ENCODE measurements around the gene PCGF5. TPM values are rescaled to one million over a fixed set of nuclear protein-coding genes. Genes with fewer than 3 reads are reported as not detected.
"Not testable (repeated sequence)": the region's sequence is repeated elsewhere in the genome, so short reads cannot be mapped to it uniquely, and the experiment has no call there.

PCGF5 gene
- total and polyA plus RNA-seq, 2 experiments from 2014 or later = 7.7 to 8.7 TPM

- not testable (repeated sequence) for H3K9me3 Mint-ChIP-seq; H3K9me2 ChIP-seq (ENCODE audit: insufficient read depth); H3K4me1 Mint-ChIP-seq
Observed at GRCh38 chr10:91188010-91188409, 32.5 kb upstream of the PCGF5 start.

GRCh38 chr10:91188889-91189288 is 31.6 kb upstream of the PCGF5 start:
- H3K36me3 ChIP-seq (ENCODE audit: insufficient read depth) = no peaks in the 10 kb centered on the region
- no peak for ATAC-seq
- no peak overlapping the region for H3K27ac ChIP-seq (ENCODE audit: low read depth)
- H3K9me2 ChIP-seq (ENCODE audit: insufficient read depth) = peaks cover 7% of the 10 kb centered on the region; the same call in 1 of the 2 replicates
- no peaks in the 10 kb centered on the region for H3K36me3 Mint-ChIP-seq (ENCODE audit: low read depth)
- no peak for DNase-seq (ENCODE audit: low spot score)
- H3K4me3 Mint-ChIP-seq = no peak overlapping the region
- no peaks in the 10 kb centered on the region for H3K9me3 Mint-ChIP-seq
- no peaks in the 10 kb centered on the region for H3K79me2 ChIP-seq (replicated peaks; ENCODE audit: insufficient read depth)
- no peaks in the 10 kb centered on the region for H3K27me3 ChIP-seq (ENCODE audit: insufficient read depth)
- no peak overlapping the region for H2AFZ ChIP-seq
- no peaks in the 10 kb centered on the region for H3K4me1 Mint-ChIP-seq
- H3K27ac Mint-ChIP-seq = no peak overlapping the region
- H3K27me3 Mint-ChIP-seq (ENCODE audit: insufficient read depth, low read depth, poor library complexity) = no peaks in the 10 kb centered on the region
- no peaks in the 10 kb centered on the region for H3F3A ChIP-seq (replicated peaks; ENCODE audit: low read depth)
- H3K4me2 ChIP-seq = no peak overlapping the region
- H4K20me1 ChIP-seq (replicated peaks; ENCODE audit: insufficient read depth) = no peaks in the 10 kb centered on the region
- H3K4me1 ChIP-seq (ENCODE audit: insufficient read depth) = no peaks in the 10 kb centered on the region
- H3K4me3 ChIP-seq = no peak overlapping the region
- TF ChIP-seq ETS1 (IDR thresholded peaks at IDR 0.05) (no peak), CREB1 (CRISPR knock-in tag; IDR thresholded peaks at IDR 0.05; ENCODE audit: low read depth) (no peak), STAT1 (IDR thresholded peaks at IDR 0.05; ENCODE audit: unreplicated experiment) (no peak), NANOG (IDR thresholded peaks at IDR 0.05; ENCODE audit: borderline replicate concordance) (no peak), EZH2phosphoT487 (IDR thresholded peaks at IDR 0.05; ENCODE audit: unreplicated experiment) (no peak), ZNF114 (CRISPR knock-in tag; IDR thresholded peaks at IDR 0.05) (no peak), ZNF331 (CRISPR knock-in tag; IDR thresholded peaks at IDR 0.05; ENCODE audit: low read depth) (no peak), REST (IDR thresholded peaks at IDR 0.05; ENCODE audit: unreplicated experiment) (no peak), ZNF462 (CRISPR knock-in tag; IDR thresholded peaks at IDR 0.05) (no peak), POLR2AphosphoS5 (IDR thresholded peaks at IDR 0.05; ENCODE audit: low read depth) (no peak)

More at GRCh38 chr10:91188010-91188409, 32.5 kb upstream of the PCGF5 start:
- not testable (repeated sequence) for H3K4me2 ChIP-seq; H3K4me1 ChIP-seq (ENCODE audit: insufficient read depth); H3K27me3 Mint-ChIP-seq (ENCODE audit: insufficient read depth, low read depth, poor library complexity); H3F3A ChIP-seq (replicated peaks; ENCODE audit: low read depth); DNase-seq (ENCODE audit: low spot score); H3K36me3 ChIP-seq (ENCODE audit: insufficient read depth); H2AFZ ChIP-seq; H3K4me3 Mint-ChIP-seq; H4K20me1 ChIP-seq (replicated peaks; ENCODE audit: insufficient read depth); H3K36me3 Mint-ChIP-seq (ENCODE audit: low read depth); H3K27ac ChIP-seq (ENCODE audit: low read depth); H3K79me2 ChIP-seq (replicated peaks; ENCODE audit: insufficient read depth); H3K27me3 ChIP-seq (ENCODE audit: insufficient read depth); ATAC-seq; H3K4me3 ChIP-seq; H3K27ac Mint-ChIP-seq

Data from GM23338 (cell line).